ENCODE data around the gene ESR1. TPM values are rescaled to one million over a fixed set of nuclear protein-coding genes. Genes with fewer than 3 reads are reported as not detected.

The ESR1 gene
- polyA plus RNA-seq, 1 donor (not counting 4 experiments of a cell fraction or from before 2014, with no cell fraction given) = 0.22 TPM

DNA sequence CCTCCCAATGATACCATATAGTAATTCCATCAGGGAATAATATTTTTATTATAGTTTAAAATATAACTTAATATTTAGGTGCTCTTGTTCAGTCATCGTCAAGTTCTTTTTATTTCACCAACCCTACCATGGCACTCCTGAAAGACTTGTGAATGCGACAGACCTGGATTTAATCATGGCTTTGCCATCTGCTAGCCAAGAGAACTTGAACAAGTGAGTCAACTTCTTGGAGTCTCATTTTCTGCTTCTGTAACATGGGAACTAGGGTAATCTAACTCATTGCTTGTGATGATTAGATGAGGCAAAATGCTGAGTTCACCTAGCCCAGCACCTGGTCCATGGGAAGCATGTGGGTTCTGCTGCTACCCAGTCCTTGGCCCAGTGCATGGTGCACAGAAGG lies 62.9 kb downstream of the ESR1 start:
- Histone ChIP-seq H3K27ac (ENCODE audit: control insufficient read depth, insufficient read depth, low read length) (no peak overlapping the region), H4K20me1 (ENCODE audit: control insufficient read depth, extremely low read depth, insufficient read depth, low read length) (no peaks in the 10 kb centered on the region), H3K79me2 (ENCODE audit: control insufficient read depth, insufficient read depth, low read length) (no peaks in the 10 kb centered on the region), H3K9ac (ENCODE audit: control insufficient read depth, extremely low read depth, insufficient read depth, low read length) (no peak overlapping the region), H3K9me3 (ENCODE audit: control insufficient read depth, low read depth, low read length) (no peaks in the 10 kb centered on the region), H3K4me3 (ENCODE audit: control insufficient read depth in 2 of 3, extremely low read depth in 1 of 3, insufficient read depth in 2 of 3, low read depth in 1 of 3, low read length in 3 of 3) (no peak overlapping the region), H3K4me2 (ENCODE audit: control insufficient read depth, extremely low read depth, insufficient read depth, low read depth, low read length) (no peak overlapping the region), H2AFZ (ENCODE audit: control insufficient read depth, low read length) (no peak overlapping the region), H3K9me1 (ENCODE audit: control insufficient read depth, extremely low read depth, insufficient read depth, low read length) (no peaks in the 10 kb centered on the region), H3K4me1 (ENCODE audit: control insufficient read depth, extremely low read depth, insufficient read depth, low read length) (no peaks in the 10 kb centered on the region), H3K36me3 (ENCODE audit: control insufficient read depth in 2 of 2, extremely low read depth in 1 of 2, insufficient read depth in 2 of 2, low read length in 2 of 2) (no peaks in the 10 kb centered on the region), H3K27me3 (ENCODE audit: control insufficient read depth, extremely low read depth, insufficient read depth, low read length) (no peaks in the 10 kb centered on the region)
- DNase-seq (ENCODE audit: low read depth, low spot score) = no peak
- dilution Hi-C loops (cut with MboI; ENCODE audit: extremely low pct_ligation_motif_present, low sequenced_read_pairs) = no loop called here
- FAIRE-seq = no peak
- TF ChIP-seq, protein P1, sequence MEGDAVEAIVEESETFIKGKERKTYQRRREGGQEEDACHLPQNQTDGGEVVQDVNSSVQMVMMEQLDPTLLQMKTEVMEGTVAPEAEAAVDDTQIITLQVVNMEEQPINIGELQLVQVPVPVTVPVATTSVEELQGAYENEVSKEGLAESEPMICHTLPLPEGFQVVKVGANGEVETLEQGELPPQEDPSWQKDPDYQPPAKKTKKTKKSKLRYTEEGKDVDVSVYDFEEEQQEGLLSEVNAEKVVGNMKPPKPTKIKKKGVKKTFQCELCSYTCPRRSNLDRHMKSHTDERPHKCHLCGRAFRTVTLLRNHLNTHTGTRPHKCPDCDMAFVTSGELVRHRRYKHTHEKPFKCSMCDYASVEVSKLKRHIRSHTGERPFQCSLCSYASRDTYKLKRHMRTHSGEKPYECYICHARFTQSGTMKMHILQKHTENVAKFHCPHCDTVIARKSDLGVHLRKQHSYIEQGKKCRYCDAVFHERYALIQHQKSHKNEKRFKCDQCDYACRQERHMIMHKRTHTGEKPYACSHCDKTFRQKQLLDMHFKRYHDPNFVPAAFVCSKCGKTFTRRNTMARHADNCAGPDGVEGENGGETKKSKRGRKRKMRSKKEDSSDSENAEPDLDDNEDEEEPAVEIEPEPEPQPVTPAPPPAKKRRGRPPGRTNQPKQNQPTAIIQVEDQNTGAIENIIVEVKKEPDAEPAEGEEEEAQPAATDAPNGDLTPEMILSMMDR (optimal IDR thresholded peaks at IDR 0.05 in 1 of 3, IDR thresholded peaks at IDR 0.05 in 1 of 3, conservative IDR thresholded peaks at IDR 0.05 in 1 of 3; ENCODE audit: extremely low read depth in 1 of 3, insufficient read depth in 2 of 3, low read length in 3 of 3) = no peak
- TF ChIP-seq EZH2 (IDR thresholded peaks at IDR 0.05; ENCODE audit: low read length) = no peak

- dilution Hi-C loops (cut with MboI; ENCODE audit: extremely low pct_ligation_motif_present, low sequenced_read_pairs) = no loop called here
- Histone ChIP-seq H3K9ac (ENCODE audit: control insufficient read depth, extremely low read depth, insufficient read depth, low read length) (no peak overlapping the region), H3K79me2 (ENCODE audit: control insufficient read depth, insufficient read depth, low read length) (no peaks in the 10 kb centered on the region), H3K27me3 (ENCODE audit: control insufficient read depth, extremely low read depth, insufficient read depth, low read length) (no peaks in the 10 kb centered on the region), H2AFZ (ENCODE audit: control insufficient read depth, low read length) (no peak overlapping the region), H3K27ac (ENCODE audit: control insufficient read depth, insufficient read depth, low read length) (no peak overlapping the region), H3K4me3 (ENCODE audit: control insufficient read depth in 2 of 3, extremely low read depth in 1 of 3, insufficient read depth in 2 of 3, low read depth in 1 of 3, low read length in 3 of 3) (no peak overlapping the region), H3K36me3 (ENCODE audit: control insufficient read depth in 2 of 2, extremely low read depth in 1 of 2, insufficient read depth in 2 of 2, low read length in 2 of 2) (no peaks in the 10 kb centered on the region), H3K4me1 (ENCODE audit: control insufficient read depth, extremely low read depth, insufficient read depth, low read length) (no peaks in the 10 kb centered on the region), H3K4me2 (ENCODE audit: control insufficient read depth, extremely low read depth, insufficient read depth, low read depth, low read length) (no peak overlapping the region), H3K9me3 (ENCODE audit: control insufficient read depth, low read depth, low read length) (no peaks in the 10 kb centered on the region), H3K9me1 (ENCODE audit: control insufficient read depth, extremely low read depth, insufficient read depth, low read length) (no peaks in the 10 kb centered on the region), H4K20me1 (ENCODE audit: control insufficient read depth, extremely low read depth, insufficient read depth, low read length) (no peaks in the 10 kb centered on the region)
- DNase-seq (ENCODE audit: low read depth, low spot score) (no peak), FAIRE-seq (no peak)
- no peak for TF ChIP-seq EZH2 (IDR thresholded peaks at IDR 0.05; ENCODE audit: low read length)
- TF ChIP-seq, protein P1 (optimal IDR thresholded peaks at IDR 0.05 in 1 of 3, IDR thresholded peaks at IDR 0.05 in 1 of 3, conservative IDR thresholded peaks at IDR 0.05 in 1 of 3; ENCODE audit: extremely low read depth in 1 of 3, insufficient read depth in 2 of 3, low read length in 3 of 3) = no peak
Measured at GRCh38 chr6:151875524-151875923, 68.0 kb downstream of the ESR1 start.

Measured in keratinocyte (primary cell).